Vagina (tissue), 2 donors: ENCODE data around the gene BCLAF1.

Experiments
- CTCF ChIP-seq, 3 experiments: fragments of 450-650 bp in 2 of 3; fragments of 200-600 bp in 1 of 3; sonication (generic) in 1 of 3; IDR thresholded peaks; one replicate each; pipeline ENCODE4 v1.5.1; 2017 to 2019; ENCODE audit warnings: antibody characterized with exemption in 3 of 3, mild to moderate bottlenecking in 2 of 3, moderate library complexity in 2 of 3
- POLR2A ChIP-seq, 2 donors: fragments of 450-650 bp; IDR thresholded peaks; one replicate each; pipeline ENCODE4 v1.6.1; 2017; ENCODE audit warnings: antibody characterized with exemption in 2 of 2, mild to moderate bottlenecking in 2 of 2, moderate library complexity in 2 of 2

- TF ChIP-seq POLR2A (IDR thresholded peaks at IDR 0.05) (no peak), CTCF (IDR thresholded peaks at IDR 0.05) (no peak)
Observed at GRCh38 chr6:136213853-136214252, 75.8 kb downstream of the BCLAF1 start.
